Naive thymus-derived CD8-positive, alpha-beta T cell (primary cell): ENCODE data around the gene TAGLN3. TPM values are rescaled to one million over a fixed set of nuclear protein-coding genes. Genes with fewer than 3 reads are reported as not detected.
A peak's percentile ranks its signal among the peaks of the same experiment; 100 is the strongest.

ENCODE experiments used
- ATAC-seq, 2 donors: fragments of 150-1000 bp; cut with Tn5 transposase in 1 of 2; sonication (Bioruptor Pico), chemical (Tn5 transposase) in 1 of 2; 1 replicate in 1 of 2; 2 replicates in 1 of 2; pipeline ENCODE4 v1.10.0; 2021; ENCODE audit warnings: mild to moderate bottlenecking in 2 of 2, moderate library complexity in 2 of 2
- POLR2A ChIA-PET: fragments of 350-600 bp; sonication (Branson Sonifier 250); formaldehyde crosslinking; loops from one replicate; lab custom pipeline; 2021; ENCODE audit warnings: antibody characterized with exemption; lab: Charles Lee
- DNase-seq, 10 donors: peaks; one replicate each; pipeline versions ENCODE4 v3.0.0 to v3.0.0-alpha.2; 2020 to 2022
- H3K27ac Mint-ChIP-seq, 10 donors: one replicate each; pipeline ENCODE4 v1.8.0; 2020 to 2022; ENCODE audit warnings: mild to moderate bottlenecking in 10 of 10, mixed read lengths in 10 of 10, moderate library complexity in 4 of 10, inconsistent platforms in 1 of 10
- H3K27me3 Mint-ChIP-seq, 5 donors: one replicate each; pipeline ENCODE4 v1.8.0; 2021 to 2022; ENCODE audit warnings: mixed read lengths in 5 of 5
- H3K36me3 Mint-ChIP-seq, 3 donors: one replicate each; pipeline ENCODE4 v1.8.0; 2020 to 2022; ENCODE audit warnings: mixed read lengths in 3 of 3, mild to moderate bottlenecking in 2 of 3, inconsistent platforms in 1 of 3
- H3K4me1 Mint-ChIP-seq, 4 donors: one replicate each; pipeline ENCODE4 v1.8.0; 2021 to 2022; ENCODE audit warnings: mixed read lengths in 4 of 4
- H3K4me3 Mint-ChIP-seq, 10 donors: one replicate each; pipeline ENCODE4 v1.8.0; 2020 to 2022; ENCODE audit warnings: mild to moderate bottlenecking in 10 of 10, mixed read lengths in 10 of 10, moderate library complexity in 6 of 10, inconsistent platforms in 1 of 10
- H3K9me3 Mint-ChIP-seq, 9 donors: one replicate each; pipeline ENCODE4 v1.8.0; 2020 to 2022; ENCODE audit warnings: mixed read lengths in 9 of 9, mild to moderate bottlenecking in 3 of 9, inconsistent platforms in 1 of 9, moderate library complexity in 1 of 9
- polyA plus RNA-seq, 3 donors: library from polyadenylated mRNA; unstranded; fragments of 300-500 nt; fragmentation: Illumina TruSeq; gene quantifications; one replicate each; pipeline ENCODE4 v1.2.3, GENCODE V29; 2021
- total RNA-seq, 8 experiments: library from RNA in 2 of 8; stranded (reverse) in 2 of 8; gene quantifications; one replicate each; pipeline ENCODE4 v1.2.3 and lab custom pipeline; 2021 to 2026

The TAGLN3 gene
- total and polyA plus RNA-seq, 5 experiments from 2014 or later: not detected

- ATAC-seq (no peak), DNase-seq (no peak)
- Mint-ChIP-seq H3K27ac (peak overlapping the region in 3 of 10 donors; percentile 3 to 28 (median 9)), H3K4me3 (peak overlapping the region in 8 of 10 donors; percentile 12 to 96 (median 80)), H3K9me3 (no peaks in the 10 kb centered on the region), H3K36me3 (peaks cover 0 to 28% (median 0%) of the 10 kb centered on the region in 3 donors), H3K4me1 (peaks cover 25 to 68% (median 65%) of the 10 kb centered on the region in 4 donors), H3K27me3 (no peaks in the 10 kb centered on the region)
- POLR2A ChIA-PET: no interaction called here
These were observed 17.3 kb upstream of the TAGLN3 start for GRCh38 chr3:111981457-111981763.

DNA sequence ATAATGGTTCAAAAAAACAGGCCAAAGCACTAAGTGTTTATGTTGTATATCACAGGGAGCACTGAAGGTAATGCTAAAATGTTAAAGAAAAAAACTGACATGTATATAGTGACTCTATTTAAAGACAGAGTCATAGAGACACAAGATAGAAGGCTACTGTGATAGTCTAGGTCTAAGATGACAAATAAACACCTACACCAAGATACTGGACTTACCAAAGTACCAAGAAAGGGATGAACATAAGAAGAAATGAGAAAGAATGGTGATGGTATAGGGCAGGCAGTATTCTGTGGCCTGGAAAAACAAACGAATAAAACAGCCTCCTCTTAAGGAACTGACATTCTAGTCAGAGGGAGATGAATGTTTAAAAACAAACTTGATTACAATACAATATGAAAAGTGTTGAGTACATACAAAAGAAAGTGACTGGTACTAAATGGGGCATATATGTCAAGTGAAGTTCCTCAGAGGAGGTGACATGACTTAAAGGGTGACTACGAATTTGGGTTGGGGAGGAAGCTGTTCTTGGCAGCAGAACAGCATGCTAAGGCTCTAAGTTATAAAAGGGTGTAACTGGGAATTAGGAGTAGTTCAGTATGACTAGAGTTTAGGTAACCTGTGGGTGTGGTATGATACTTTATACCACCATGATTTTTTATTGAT is 14.0 kb upstream of the TAGLN3 start:
- Mint-ChIP-seq H3K27me3 (no peaks in the 10 kb centered on the region), H3K36me3 (peaks cover 7 to 56% (median 11%) of the 10 kb centered on the region in 3 donors), H3K4me3 (peak overlapping the region in 1 of 10 donors; percentile 17), H3K27ac (peak overlapping the region in 7 of 10 donors; percentile 4 to 73 (median 46)), H3K9me3 (no peaks in the 10 kb centered on the region), H3K4me1 (peaks cover 25 to 84% (median 72%) of the 10 kb centered on the region in 4 donors)
- POLR2A ChIA-PET: no interaction called here
- no peak for DNase-seq
- no peak for ATAC-seq

- Mint-ChIP-seq H3K4me1 (peaks cover 19 to 64% (median 53%) of the 10 kb centered on the region in 4 donors), H3K27me3 (no peaks in the 10 kb centered on the region), H3K4me3 (no peak overlapping the region)
These were observed 11.9 kb upstream of the TAGLN3 start for GRCh38 chr3:111986800-111987199.

DNA sequence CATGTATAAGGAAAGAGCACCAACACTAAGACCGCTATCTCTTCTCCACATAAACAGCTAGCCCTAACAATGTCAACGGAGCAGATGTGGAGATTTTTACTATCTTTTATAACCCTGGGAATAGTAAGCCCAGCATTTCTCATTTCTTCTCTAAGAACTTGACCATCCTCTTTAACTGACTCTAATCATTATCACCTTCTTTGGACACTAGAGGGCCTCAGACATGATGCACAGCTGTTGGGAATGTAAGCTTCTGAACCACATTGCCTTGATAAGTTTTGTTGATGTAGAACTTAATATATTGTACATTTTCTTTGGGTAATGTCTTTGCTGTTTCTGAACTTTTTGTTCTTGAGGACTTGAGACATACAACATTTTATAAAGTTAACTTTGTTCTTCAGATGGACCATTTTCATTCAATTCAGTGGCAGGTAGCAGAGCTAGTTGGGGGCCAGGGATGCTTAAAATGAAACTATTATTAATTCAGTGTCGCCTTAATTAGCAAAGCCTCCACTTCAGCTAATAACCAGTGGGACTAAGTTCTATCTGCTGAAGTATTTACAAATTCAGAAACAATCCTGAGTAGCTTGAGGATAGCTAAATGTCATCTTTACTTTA is 9.6 kb upstream of the TAGLN3 start:
- ATAC-seq: peak; percentile 74 to 82
- H3K27ac Mint-ChIP-seq: peak overlapping the region in 2 of 10 donors; percentile 33 to 69
- peaks cover 11 to 69% (median 15%) of the 10 kb centered on the region in 3 donors for H3K36me3 Mint-ChIP-seq
- peak in 2 of 10 donors; percentile 23 to 42 for DNase-seq
- peaks cover 19 to 47% (median 33%) of the 10 kb centered on the region in 4 donors for H3K4me1 Mint-ChIP-seq
- H3K4me3 Mint-ChIP-seq: no peak overlapping the region
- POLR2A ChIA-PET: interaction anchor here (1.1 to 3.1 kb wide), 3 partner anchors 9 to 23 kb away, joined by 3 to 14 read pairs (median 3); partner anchors contain the start of gene ABHD10
- H3K27me3 Mint-ChIP-seq: no peaks in the 10 kb centered on the region
- no peaks in the 10 kb centered on the region for H3K9me3 Mint-ChIP-seq

More at GRCh38 chr3:111986800-111987199, 11.9 kb upstream of the TAGLN3 start:
- Mint-ChIP-seq H3K9me3 (no peaks in the 10 kb centered on the region), H3K36me3 (peaks cover 9 to 63% (median 11%) of the 10 kb centered on the region in 3 donors), H3K27ac (peak overlapping the region in 4 of 10 donors; percentile 22 to 74 (median 69))
- POLR2A ChIA-PET: interaction anchor here (3.1 kb wide), 1 partner anchor 8 kb away, joined by 14 read pairs; the partner anchor contains the start of gene ABHD10
- ATAC-seq (no peak), DNase-seq (no peak)

DNA sequence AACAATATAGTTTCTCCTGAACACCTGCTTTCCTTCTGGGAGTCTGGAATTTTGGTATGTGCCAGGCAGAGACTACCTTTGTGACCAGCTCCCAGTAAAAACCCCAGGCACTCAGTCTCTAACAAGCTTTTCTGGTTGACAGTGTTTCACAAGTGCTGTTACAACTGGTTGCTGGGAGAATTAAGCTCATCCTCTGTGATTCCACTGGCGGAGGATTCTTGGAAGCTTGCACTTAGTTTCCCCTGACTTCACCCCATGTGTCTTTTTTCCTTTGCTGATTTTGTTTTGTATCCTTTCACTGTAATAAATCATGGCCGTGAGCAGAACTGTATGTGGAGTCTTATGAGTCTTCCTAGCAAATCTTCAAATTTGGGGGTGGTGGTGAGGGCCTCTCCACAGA is 5.7 kb upstream of the TAGLN3 start:
- peak overlapping the region in 1 of 10 donors; percentile 4 for H3K27ac Mint-ChIP-seq

GRCh38 chr3:111999484-112000324 is 982 bp downstream of the TAGLN3 start:
- H3K36me3 Mint-ChIP-seq: peaks cover 0 to 2% (median 0%) of the 10 kb centered on the region in 3 donors
- H3K9me3 Mint-ChIP-seq: no peaks in the 10 kb centered on the region
- H3K27ac Mint-ChIP-seq: no peak overlapping the region
- H3K4me3 Mint-ChIP-seq: peak overlapping the region; percentile 70 to 86 (median 83)
- POLR2A ChIA-PET: interaction anchor here (1.0 to 1.9 kb wide), 2 partner anchors 16 to 20 kb away, joined by 3 to 6 read pairs; partner anchors contain the start of gene ABHD10
- DNase-seq: no peak
- ATAC-seq: no peak
- peaks cover 25 to 43% (median 39%) of the 10 kb centered on the region in 4 donors for H3K4me1 Mint-ChIP-seq
- H3K27me3 Mint-ChIP-seq: peaks cover 0 to 9% (median 2%) of the 10 kb centered on the region in 5 donors

More for the DNA sequence above, 5.7 kb upstream of the TAGLN3 start:
- Mint-ChIP-seq H3K4me3 (no peak overlapping the region), H3K9me3 (no peaks in the 10 kb centered on the region), H3K4me1 (peaks cover 6 to 14% (median 7%) of the 10 kb centered on the region in 4 donors), H3K36me3 (peaks cover 0 to 42% (median 10%) of the 10 kb centered on the region in 3 donors), H3K27me3 (peaks cover 0 to 4% (median 2%) of the 10 kb centered on the region in 5 donors)
- ATAC-seq (no peak), DNase-seq (no peak)
- POLR2A ChIA-PET: no interaction called here

- ATAC-seq (no peak), DNase-seq (no peak)
- POLR2A ChIA-PET: no interaction called here
- peaks cover 25 to 43% (median 39%) of the 10 kb centered on the region in 4 donors for H3K4me1 Mint-ChIP-seq
- H3K9me3 Mint-ChIP-seq: no peaks in the 10 kb centered on the region
- H3K36me3 Mint-ChIP-seq: peaks cover 0 to 2% (median 0%) of the 10 kb centered on the region in 3 donors
- H3K27ac Mint-ChIP-seq: no peak overlapping the region
- H3K27me3 Mint-ChIP-seq: peaks cover 0 to 9% (median 2%) of the 10 kb centered on the region in 5 donors
- no peak overlapping the region for H3K4me3 Mint-ChIP-seq
These were observed 1.6 kb downstream of the TAGLN3 start for GRCh38 chr3:112000367-112000771.

DNA sequence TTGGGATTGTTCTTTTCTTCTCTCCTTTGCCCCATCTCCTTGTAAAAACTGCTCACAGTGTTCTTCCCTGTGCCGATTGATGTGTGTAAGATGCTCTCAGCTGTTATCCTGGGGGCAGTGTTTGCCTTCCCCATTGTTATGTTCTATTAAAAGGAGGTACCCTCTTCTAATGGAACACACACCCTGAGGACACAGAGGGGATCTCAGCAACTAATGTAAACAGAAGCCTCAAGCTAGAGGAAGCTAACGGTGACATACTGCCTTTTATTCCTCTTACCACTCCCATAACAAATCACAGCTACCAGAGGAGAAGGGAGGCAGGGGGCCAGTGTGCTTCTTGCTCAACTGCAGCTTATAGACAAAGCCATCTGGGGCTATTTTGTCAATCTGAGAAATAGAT is 2.2 kb downstream of the TAGLN3 start:
- Mint-ChIP-seq H3K4me1 (peaks cover 25 to 43% (median 39%) of the 10 kb centered on the region in 4 donors), H3K27ac (peak overlapping the region in 1 of 10 donors; percentile 45), H3K27me3 (peaks cover 0 to 9% (median 2%) of the 10 kb centered on the region in 5 donors), H3K9me3 (no peaks in the 10 kb centered on the region), H3K4me3 (peak overlapping the region in 1 of 10 donors; percentile 5), H3K36me3 (peaks cover 0 to 2% (median 0%) of the 10 kb centered on the region in 3 donors)
- POLR2A ChIA-PET: no interaction called here
- DNase-seq (no peak), ATAC-seq (no peak)

- Mint-ChIP-seq H3K27me3 (peaks cover 0 to 9% (median 2%) of the 10 kb centered on the region in 5 donors), H3K36me3 (no peaks in the 10 kb centered on the region), H3K4me1 (peaks cover 25 to 43% (median 39%) of the 10 kb centered on the region in 4 donors), H3K9me3 (no peaks in the 10 kb centered on the region), H3K4me3 (no peak overlapping the region), H3K27ac (no peak overlapping the region)
- ATAC-seq (no peak), DNase-seq (no peak)
- POLR2A ChIA-PET: no interaction called here
These were observed 2.8 kb downstream of the TAGLN3 start for GRCh38 chr3:112001526-112001925.

- peaks cover 0 to 7% (median 1%) of the 10 kb centered on the region in 5 donors for H3K27me3 Mint-ChIP-seq
- POLR2A ChIA-PET: interaction anchor here (1.2 kb wide), 1 partner anchor 23 kb away, joined by 4 read pairs; the partner anchor contains the start of gene ABHD10
- peak overlapping the region; percentile 26 to 83 (median 54) for H3K27ac Mint-ChIP-seq
- H3K36me3 Mint-ChIP-seq: no peaks in the 10 kb centered on the region
- ATAC-seq: peak; percentile 45 to 59
- peaks cover 24 to 43% (median 39%) of the 10 kb centered on the region in 4 donors for H3K4me1 Mint-ChIP-seq
- H3K4me3 Mint-ChIP-seq: peak overlapping the region in 8 of 10 donors; percentile 18 to 74 (median 40)
- H3K9me3 Mint-ChIP-seq: no peaks in the 10 kb centered on the region
- peak in 2 of 10 donors; percentile 8 to 10 for DNase-seq
These were observed 3.6 kb downstream of the TAGLN3 start for GRCh38 chr3:112002096-112002971.
